H9 (cell line): ENCODE data around the gene TWF1. TPM values are rescaled to one million over a fixed set of nuclear protein-coding genes. Genes with fewer than 3 reads are reported as not detected.

Experiments
- DNase-seq: peaks from one replicate; pipeline ENCODE4 v3.0.0-alpha.2; 2017
- H2AFZ ChIP-seq: one replicate; pipeline ENCODE4 v1.6.1; 2013; ENCODE audit warnings: mild to moderate bottlenecking, low read length, control low read depth, moderate library complexity
- H2AK5ac ChIP-seq: 2 replicates; pipeline ENCODE4 v1.6.1; 2013; ENCODE audit warnings: low read length, control low read depth, mixed read lengths; ENCODE audit not compliant: insufficient read length
- H2BK120ac ChIP-seq: one replicate; pipeline ENCODE4 v1.6.1; 2013; ENCODE audit warnings: low read depth, mild to moderate bottlenecking, low read length, control low read depth, inconsistent platforms; ENCODE audit not compliant: poor library complexity, severe bottlenecking
- H2BK12ac ChIP-seq: 2 replicates; pipeline ENCODE4 v1.6.1; 2013; ENCODE audit warnings: low read length, control low read depth, mixed read lengths, low read depth; ENCODE audit not compliant: insufficient read length
- H2BK15ac ChIP-seq: 2 replicates; pipeline ENCODE4 v1.6.1; 2013; ENCODE audit warnings: low read depth, low read length, control low read depth
- H2BK20ac ChIP-seq: one replicate; pipeline ENCODE4 v1.6.1; 2013; ENCODE audit warnings: low read depth, mild to moderate bottlenecking, low read length, control low read depth, inconsistent platforms; ENCODE audit not compliant: poor library complexity, severe bottlenecking
- H2BK5ac ChIP-seq: 2 replicates; pipeline ENCODE4 v1.6.1; 2013; ENCODE audit warnings: low read length, control low read depth, mixed read lengths; ENCODE audit not compliant: insufficient read length
- H3K14ac ChIP-seq: 2 replicates; pipeline ENCODE4 v1.6.1; 2013; ENCODE audit warnings: low read length, control low read depth; ENCODE audit not compliant: insufficient read depth
- H3K18ac ChIP-seq: 2 replicates; pipeline ENCODE4 v1.6.1; 2013; ENCODE audit warnings: low read depth, mild to moderate bottlenecking, mixed read lengths, low read length, control low read depth; ENCODE audit not compliant: insufficient read length
- H3K23ac ChIP-seq: 2 replicates; pipeline ENCODE4 v1.6.1; 2013; ENCODE audit warnings: low read length, control low read depth, mixed read lengths, low read depth; ENCODE audit not compliant: insufficient read length
- H3K23me2 ChIP-seq: 2 replicates; pipeline ENCODE4 v1.6.1; 2013; ENCODE audit warnings: low read depth, mild to moderate bottlenecking, mixed read lengths, low read length, control low read depth; ENCODE audit not compliant: insufficient read length, poor library complexity, severe bottlenecking
- H3K27ac ChIP-seq: 2 replicates; pipeline ENCODE4 v1.5.1; 2013; ENCODE audit warnings: low read length, control low read depth, mixed read lengths, low read depth; ENCODE audit not compliant: insufficient read length
- H3K27me3 ChIP-seq: 2 replicates; pipeline ENCODE4 v1.6.1; 2013; ENCODE audit warnings: low read length, control low read depth, inconsistent platforms; ENCODE audit not compliant: insufficient read depth
- H3K4ac ChIP-seq: 2 replicates; pipeline ENCODE4 v1.6.1; 2013; ENCODE audit warnings: low read depth, mild to moderate bottlenecking, control low read depth, inconsistent platforms, low read length, moderate library complexity
- H3K4me1 ChIP-seq: 2 replicates; pipeline ENCODE4 v1.6.1; 2013; ENCODE audit warnings: low read length, control low read depth, inconsistent platforms; ENCODE audit not compliant: insufficient read depth
- H3K4me2 ChIP-seq: 2 replicates; pipeline ENCODE4 v1.6.1; 2013; ENCODE audit warnings: low read length, control low read depth, mixed read lengths; ENCODE audit not compliant: insufficient read length, insufficient read depth
- H3K56ac ChIP-seq: 2 replicates; pipeline ENCODE4 v1.6.1; 2013; ENCODE audit warnings: low read depth, mild to moderate bottlenecking, mixed read lengths, low read length, control low read depth; ENCODE audit not compliant: insufficient read length
- H3K79me1 ChIP-seq: 2 replicates; pipeline ENCODE4 v1.6.1; 2013; ENCODE audit warnings: low read depth, mild to moderate bottlenecking, moderate library complexity, low read length, control low read depth, inconsistent platforms; ENCODE audit not compliant: insufficient read depth, poor library complexity, severe bottlenecking
- H3K79me2 ChIP-seq: 2 replicates; pipeline ENCODE4 v1.6.1; 2013; ENCODE audit warnings: low read length, control low read depth, inconsistent platforms; ENCODE audit not compliant: insufficient read depth
- H3K9ac ChIP-seq: 2 replicates; pipeline ENCODE4 v1.6.1; 2013; ENCODE audit warnings: low read length, control low read depth, mixed read lengths; ENCODE audit not compliant: insufficient read length; ENCODE audit errors: extremely low read depth
- H3K9me3 ChIP-seq: one replicate; pipeline ENCODE4 v1.6.1; 2013; ENCODE audit warnings: low read depth, low read length, inconsistent platforms; ENCODE audit not compliant: control insufficient read depth
- H3T11ph ChIP-seq: one replicate; pipeline ENCODE4 v1.6.1; 2013; ENCODE audit warnings: mild to moderate bottlenecking, low read length, control low read depth, inconsistent platforms
- H4K20me1 ChIP-seq: one replicate; pipeline ENCODE4 v1.6.1; 2013; ENCODE audit not compliant: control insufficient read depth, insufficient read length, insufficient read depth
- H4K5ac ChIP-seq: 2 replicates; pipeline ENCODE4 v1.6.1; 2013; ENCODE audit warnings: low read depth, mild to moderate bottlenecking, mixed read lengths, low read length, control low read depth; ENCODE audit not compliant: insufficient read length
- H4K8ac ChIP-seq: replicated peaks from 2 replicates; pipeline ENCODE4 v1.6.1; 2013; ENCODE audit warnings: low read length, control low read depth, mixed read lengths, low read depth; ENCODE audit not compliant: insufficient read length
- H4K91ac ChIP-seq: 2 replicates; pipeline ENCODE4 v1.6.1; 2013; ENCODE audit warnings: low read depth, mild to moderate bottlenecking, moderate library complexity, mixed read lengths, low read length, control low read depth; ENCODE audit not compliant: insufficient read length
- H3K27ac Mint-ChIP-seq, 3 experiments: 2 replicates in 2 of 3; 3 replicates in 1 of 3; pipeline ENCODE4 v1.8.0; 2020 to 2021; ENCODE audit warnings: mixed read lengths in 3 of 3, mild to moderate bottlenecking in 1 of 3, moderate library complexity in 1 of 3
- H3K27me3 Mint-ChIP-seq: 2 replicates; pipeline ENCODE4 v1.8.0; 2021; ENCODE audit warnings: low read depth, mild to moderate bottlenecking, moderate library complexity, mixed read lengths
- H3K36me3 Mint-ChIP-seq, 3 experiments: 2 replicates in 2 of 3; 3 replicates in 1 of 3; pipeline ENCODE4 v1.8.0; 2020 to 2021; ENCODE audit warnings: low read depth in 3 of 3, mixed read lengths in 3 of 3; ENCODE audit not compliant: insufficient read depth in 1 of 3
- H3K4me1 Mint-ChIP-seq, 2 experiments: 2 replicates each; pipeline ENCODE4 v1.8.0; 2020; ENCODE audit warnings: mixed read lengths in 2 of 2
- H3K4me3 Mint-ChIP-seq, 2 experiments: 2 replicates in 1 of 2; 3 replicates in 1 of 2; pipeline ENCODE4 v1.8.0; 2020 to 2021; ENCODE audit warnings: mild to moderate bottlenecking in 2 of 2, mixed read lengths in 2 of 2, moderate library complexity in 1 of 2
- H3K9me3 Mint-ChIP-seq, 2 experiments: 2 replicates in 1 of 2; 3 replicates in 1 of 2; pipeline ENCODE4 v1.8.0; 2020; ENCODE audit warnings: mild to moderate bottlenecking in 2 of 2, mixed read lengths in 2 of 2, moderate library complexity in 1 of 2
- WGBS: extraction: QIAGEN DNeasy Blood & Tissue Kit; methylation state at CpG from one replicate; pipeline ENCODE4 v1.1.7; 2013; ENCODE audit warnings: missing lambda C conversion rate, low lambda C conversion rate, mixed read lengths; ENCODE audit not compliant: insufficient read length; ENCODE audit errors: extremely low coverage; 5-methylcytosine and 5-hydroxymethylcytosine counted together
- total RNA-seq: library from RNA; stranded (reverse); gene quantifications from 2 replicates; pipeline ENCODE4 v1.2.1, GENCODE V29; 2021
- TF ChIP-seq, protein P1 (sequence below): fragments of 200-600 bp; sonication (generic); conservative IDR thresholded peaks from 3 replicates; pipeline ENCODE4 v1.8.0; 2021; ENCODE audit warnings: antibody characterized with exemption, mild to moderate bottlenecking

The TWF1 gene
- total RNA-seq, 1 experiment from 2014 or later = 22.8 TPM

DNA sequence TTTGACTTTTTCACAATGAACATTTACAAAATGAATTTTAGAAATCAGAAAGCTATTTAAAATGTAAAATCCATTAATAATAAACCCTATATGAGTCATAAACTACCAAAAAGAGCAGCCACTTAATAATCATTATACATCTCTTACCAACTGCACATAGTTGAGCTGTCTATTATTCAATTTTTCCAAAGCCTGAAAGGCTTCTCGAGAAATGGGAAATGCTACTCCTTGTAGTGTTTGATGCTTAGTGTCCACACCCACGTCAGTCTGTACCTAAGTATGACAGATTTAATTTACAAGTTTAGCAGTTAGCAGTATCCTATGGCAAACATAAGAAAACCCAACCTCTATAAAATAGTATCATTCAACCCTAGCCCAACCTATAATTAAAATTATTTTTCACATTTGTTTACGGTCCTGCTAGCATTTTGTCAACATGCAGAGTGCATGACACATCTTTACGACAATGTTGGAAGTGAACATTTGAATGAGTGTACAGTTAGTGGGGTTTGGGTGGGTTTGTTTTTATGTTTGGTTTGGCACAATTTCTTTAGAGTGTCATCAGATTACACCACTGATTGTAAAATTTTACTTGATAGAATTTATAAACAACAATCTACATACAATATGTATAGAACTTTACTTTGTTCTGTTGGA lies 8.4 kb downstream of the TWF1 start:
- no peaks in the 10 kb centered on the region for H3K79me2 ChIP-seq
- H3K27ac ChIP-seq = no peak overlapping the region
- no peaks in the 10 kb centered on the region for H3K79me1 ChIP-seq
- no peak overlapping the region for H4K5ac ChIP-seq
- no peak overlapping the region for H2AK5ac ChIP-seq
- H3K23ac ChIP-seq = no peak overlapping the region
- H3K9me3 Mint-ChIP-seq = no peaks in the 10 kb centered on the region
- WGBS = no CpG with 5 or more reads among the region's 4 CpGs
- H3K23me2 ChIP-seq = no peaks in the 10 kb centered on the region
- H3K4ac ChIP-seq = no peak overlapping the region
- no peak overlapping the region for H3K27ac Mint-ChIP-seq
- no peaks in the 10 kb centered on the region for H3K4me1 ChIP-seq
- H3K14ac ChIP-seq = no peak overlapping the region
- H3K27me3 ChIP-seq = no peaks in the 10 kb centered on the region
- H4K20me1 ChIP-seq = no peaks in the 10 kb centered on the region
- no peaks in the 10 kb centered on the region for H3K27me3 Mint-ChIP-seq
- H3K9ac ChIP-seq = no peak overlapping the region
- no peak overlapping the region for H4K91ac ChIP-seq
- no peak overlapping the region for H4K8ac ChIP-seq
- no peak overlapping the region for H3K4me3 Mint-ChIP-seq
- H3K36me3 Mint-ChIP-seq = peaks cover 9 to 54% (median 46%) of the 10 kb centered on the region in 3 experiments; a peak in 6 of 7 replicates
- H3K56ac ChIP-seq = no peak overlapping the region
- H2BK12ac ChIP-seq = no peak overlapping the region
- H3K18ac ChIP-seq = no peak overlapping the region
- H2BK20ac ChIP-seq = no peak overlapping the region
- no peaks in the 10 kb centered on the region for H3K4me1 Mint-ChIP-seq
- DNase-seq = no peak
- H3K9me3 ChIP-seq = no peaks in the 10 kb centered on the region
- TF ChIP-seq, protein P1, sequence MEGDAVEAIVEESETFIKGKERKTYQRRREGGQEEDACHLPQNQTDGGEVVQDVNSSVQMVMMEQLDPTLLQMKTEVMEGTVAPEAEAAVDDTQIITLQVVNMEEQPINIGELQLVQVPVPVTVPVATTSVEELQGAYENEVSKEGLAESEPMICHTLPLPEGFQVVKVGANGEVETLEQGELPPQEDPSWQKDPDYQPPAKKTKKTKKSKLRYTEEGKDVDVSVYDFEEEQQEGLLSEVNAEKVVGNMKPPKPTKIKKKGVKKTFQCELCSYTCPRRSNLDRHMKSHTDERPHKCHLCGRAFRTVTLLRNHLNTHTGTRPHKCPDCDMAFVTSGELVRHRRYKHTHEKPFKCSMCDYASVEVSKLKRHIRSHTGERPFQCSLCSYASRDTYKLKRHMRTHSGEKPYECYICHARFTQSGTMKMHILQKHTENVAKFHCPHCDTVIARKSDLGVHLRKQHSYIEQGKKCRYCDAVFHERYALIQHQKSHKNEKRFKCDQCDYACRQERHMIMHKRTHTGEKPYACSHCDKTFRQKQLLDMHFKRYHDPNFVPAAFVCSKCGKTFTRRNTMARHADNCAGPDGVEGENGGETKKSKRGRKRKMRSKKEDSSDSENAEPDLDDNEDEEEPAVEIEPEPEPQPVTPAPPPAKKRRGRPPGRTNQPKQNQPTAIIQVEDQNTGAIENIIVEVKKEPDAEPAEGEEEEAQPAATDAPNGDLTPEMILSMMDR = no peak
- H2BK120ac ChIP-seq = no peak overlapping the region
- no peak overlapping the region for H2AFZ ChIP-seq
- no peak overlapping the region for H3K4me2 ChIP-seq
- H3T11ph ChIP-seq = no peak overlapping the region
- no peak overlapping the region for H2BK15ac ChIP-seq
- no peak overlapping the region for H2BK5ac ChIP-seq
